ENCODE results near the gene SLC25A27.

The SLC25A27 gene

GRCh38 chr6:46676604-46677313, 24.0 kb downstream of the SLC25A27 start:
- no peak overlapping the region for H3K4me2 ChIP-seq
- H4K20me1 ChIP-seq = no peaks in the 10 kb centered on the region
- H3K27me3 ChIP-seq = no peaks in the 10 kb centered on the region
- H3K27ac ChIP-seq = no peak overlapping the region
- H3K4me1 ChIP-seq = 0 out of 2 replicates have a peak, but pooled peaks cover 4% of the 10 kb centered on the region
- H3K9ac ChIP-seq = no peak overlapping the region
- TF ChIP-seq Cebpa-rat (IDR thresholded peaks at IDR 0.05) = no peak
- H3K9me3 ChIP-seq = no peaks in the 10 kb centered on the region
- no peak overlapping the region for H3K4me3 ChIP-seq
- no peaks in the 10 kb centered on the region for H3K36me3 ChIP-seq

GRCh38 chr6:46677314-46677654, 24.5 kb downstream of the SLC25A27 start:
- Histone ChIP-seq H3K4me1 (0 out of 2 replicates have a peak, but pooled peaks cover 4% of the 10 kb centered on the region), H4K20me1 (no peaks in the 10 kb centered on the region), H3K36me3 (no peaks in the 10 kb centered on the region), H3K4me2 (no peak overlapping the region), H3K27ac (no peak overlapping the region), H3K27me3 (no peaks in the 10 kb centered on the region), H3K4me3 (no peak overlapping the region), H3K9ac (no peak overlapping the region), H3K9me3 (no peaks in the 10 kb centered on the region)
- TF ChIP-seq Cebpa-rat (IDR thresholded peaks at IDR 0.05) = no peak

DNA sequence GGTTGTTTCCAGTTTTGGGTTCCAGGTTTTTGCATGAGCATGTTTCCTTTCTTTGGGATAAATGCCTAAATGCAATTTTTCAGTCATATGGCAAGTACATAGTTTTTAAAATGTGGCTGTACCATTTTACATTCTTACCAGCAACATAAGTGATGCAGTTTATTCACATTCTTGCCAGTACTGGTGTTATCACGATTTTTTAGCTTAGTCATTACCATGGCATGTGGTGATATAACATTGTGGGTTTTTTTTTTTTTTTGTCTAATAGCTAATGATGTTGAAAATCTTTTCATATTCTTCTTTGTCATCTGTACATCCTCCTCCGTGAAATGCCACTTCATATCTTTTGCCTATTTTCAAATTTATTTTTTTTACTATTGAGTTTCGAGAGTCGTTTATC, 32.0 kb downstream of the SLC25A27 start:
- Histone ChIP-seq H3K9me3 (peaks cover 19% of the 10 kb centered on the region), H3K27me3 (no peaks in the 10 kb centered on the region), H3K4me1 (no peaks in the 10 kb centered on the region), H3K27ac (no peak overlapping the region), H3K4me3 (no peak overlapping the region), H3K4me2 (no peak overlapping the region), H4K20me1 (no peaks in the 10 kb centered on the region), H3K36me3 (no peaks in the 10 kb centered on the region), H3K9ac (no peak overlapping the region)
- no peak for TF ChIP-seq Cebpa-rat (IDR thresholded peaks at IDR 0.05)

GRCh38 chr6:46687619-46688097, 34.9 kb downstream of the SLC25A27 start, which contains the start of gene TDRD6:
TDRD6 (plus strand) TSS chr6:46687885; CDS start chr6:46688129, 244 bp downstream.
- Histone ChIP-seq H3K9me3 (peaks cover 19% of the 10 kb centered on the region), H3K27ac (no peak within 1 kb of the TSS), H3K36me3 (no peaks in the 10 kb centered on the region), H3K4me3 (no peak within 1 kb of the TSS), H3K4me1 (no peaks in the 10 kb centered on the region), H4K20me1 (no peaks in the 10 kb centered on the region), H3K27me3 (no peaks in the 10 kb centered on the region), H3K4me2 (no peak within 1 kb of the TSS), H3K9ac (no peak within 1 kb of the TSS)
- no peak for TF ChIP-seq Cebpa-rat (IDR thresholded peaks at IDR 0.05)

- no peak for TF ChIP-seq Cebpa-rat (IDR thresholded peaks at IDR 0.05)
- Histone ChIP-seq H3K4me2 (no peak overlapping the region), H4K20me1 (no peaks in the 10 kb centered on the region), H3K9me3 (peaks cover 19% of the 10 kb centered on the region), H3K4me1 (no peaks in the 10 kb centered on the region), H3K27me3 (no peaks in the 10 kb centered on the region), H3K27ac (no peak overlapping the region), H3K36me3 (no peaks in the 10 kb centered on the region), H3K4me3 (no peak overlapping the region), H3K9ac (no peak overlapping the region)
Measured at GRCh38 chr6:46688117-46688965, 35.6 kb downstream of the SLC25A27 start.

- H4K20me1 ChIP-seq = no peaks in the 10 kb centered on the region
- peaks cover 19% of the 10 kb centered on the region for H3K9me3 ChIP-seq
- no peak overlapping the region for H3K4me2 ChIP-seq
- H3K36me3 ChIP-seq = no peaks in the 10 kb centered on the region
- H3K9ac ChIP-seq = no peak overlapping the region
- H3K4me1 ChIP-seq = no peaks in the 10 kb centered on the region
- TF ChIP-seq Cebpa-rat (IDR thresholded peaks at IDR 0.05) = no peak
- no peak overlapping the region for H3K27ac ChIP-seq
- no peaks in the 10 kb centered on the region for H3K27me3 ChIP-seq
- H3K4me3 ChIP-seq = no peak overlapping the region
Measured at GRCh38 chr6:46688966-46689335, 36.2 kb downstream of the SLC25A27 start.

DNA sequence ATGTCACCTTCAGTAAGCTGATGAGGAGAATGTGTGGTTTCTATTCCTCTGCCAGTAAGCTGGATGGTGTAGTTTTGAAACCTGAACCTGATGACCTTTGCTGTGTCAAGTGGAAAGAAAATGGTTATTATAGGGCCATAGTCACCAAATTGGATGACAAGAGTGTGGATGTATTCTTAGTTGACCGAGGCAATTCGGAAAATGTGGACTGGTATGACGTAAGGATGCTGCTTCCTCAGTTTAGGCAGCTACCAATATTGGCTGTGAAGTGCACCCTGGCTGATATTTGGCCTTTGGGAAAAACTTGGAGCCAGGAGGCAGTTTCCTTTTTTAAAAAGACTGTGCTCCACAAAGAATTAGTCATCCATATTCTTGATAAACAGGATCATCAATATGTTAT, 36.9 kb downstream of the SLC25A27 start:
- no peak overlapping the region for H3K27ac ChIP-seq
- TF ChIP-seq Cebpa-rat (IDR thresholded peaks at IDR 0.05) = no peak
- no peak overlapping the region for H3K9ac ChIP-seq
- no peaks in the 10 kb centered on the region for H4K20me1 ChIP-seq
- H3K4me3 ChIP-seq = no peak overlapping the region
- H3K4me2 ChIP-seq = no peak overlapping the region
- no peaks in the 10 kb centered on the region for H3K36me3 ChIP-seq
- no peaks in the 10 kb centered on the region for H3K27me3 ChIP-seq
- H3K4me1 ChIP-seq = no peaks in the 10 kb centered on the region
- H3K9me3 ChIP-seq = peaks cover 19% of the 10 kb centered on the region

DNA sequence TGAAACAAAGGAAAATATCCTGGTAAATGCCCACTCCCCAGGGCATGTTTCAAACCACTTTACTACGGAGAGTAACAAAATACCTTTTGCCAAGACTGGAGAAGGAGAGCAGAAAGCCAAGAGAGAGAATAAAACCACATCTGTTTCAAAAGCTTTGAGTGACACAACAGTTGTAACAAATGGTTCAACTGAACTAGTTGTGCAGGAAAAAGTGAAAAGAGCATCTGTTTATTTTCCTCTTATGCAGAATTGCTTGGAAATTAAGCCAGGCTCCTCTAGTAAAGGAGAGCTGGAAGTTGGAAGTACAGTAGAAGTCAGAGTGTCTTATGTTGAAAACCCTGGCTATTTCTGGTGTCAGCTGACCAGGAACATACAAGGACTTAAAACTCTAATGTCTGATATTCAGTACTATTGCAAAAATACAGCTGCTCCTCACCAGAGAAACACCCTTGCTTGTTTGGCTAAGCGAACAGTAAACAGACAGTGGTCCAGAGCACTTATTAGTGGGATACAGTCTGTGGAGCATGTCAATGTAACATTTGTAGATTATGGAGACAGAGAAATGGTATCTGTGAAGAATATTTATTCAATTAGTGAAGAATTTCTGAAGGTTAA, 37.5 kb downstream of the SLC25A27 start:
- Histone ChIP-seq H3K36me3 (no peaks in the 10 kb centered on the region), H3K4me2 (no peak overlapping the region), H3K27me3 (no peaks in the 10 kb centered on the region), H4K20me1 (no peaks in the 10 kb centered on the region), H3K4me3 (no peak overlapping the region), H3K9ac (no peak overlapping the region), H3K9me3 (peaks cover 19% of the 10 kb centered on the region), H3K27ac (no peak overlapping the region), H3K4me1 (no peaks in the 10 kb centered on the region)
- no peak for TF ChIP-seq Cebpa-rat (IDR thresholded peaks at IDR 0.05)

- H3K9me3 ChIP-seq = peaks cover 19% of the 10 kb centered on the region
- H3K9ac ChIP-seq = no peak overlapping the region
- H3K27me3 ChIP-seq = no peaks in the 10 kb centered on the region
- no peak for TF ChIP-seq Cebpa-rat (IDR thresholded peaks at IDR 0.05)
- no peak overlapping the region for H3K4me3 ChIP-seq
- H3K27ac ChIP-seq = no peak overlapping the region
- H4K20me1 ChIP-seq = no peaks in the 10 kb centered on the region
- H3K4me2 ChIP-seq = no peak overlapping the region
- no peaks in the 10 kb centered on the region for H3K36me3 ChIP-seq
- no peaks in the 10 kb centered on the region for H3K4me1 ChIP-seq
Measured at GRCh38 chr6:46690911-46691451, 38.2 kb downstream of the SLC25A27 start.
